ENCODE measurements around the gene BRD9. TPM values are rescaled to one million over a fixed set of nuclear protein-coding genes. Genes with fewer than 3 reads are reported as not detected.
"Not testable (repeated sequence)": the region's sequence is repeated elsewhere in the genome, so short reads cannot be mapped to it uniquely, and the experiment has no call there.

BRD9 gene
- total RNA-seq, 1 donor from 2014 or later = 53.0 TPM

- Mint-ChIP-seq H3K36me3 (ENCODE audit: low read depth, unreplicated experiment) (no peaks in the 10 kb centered on the region), H3K4me1 (ENCODE audit: unreplicated experiment) (peaks cover 5% of the 10 kb centered on the region), H3K27me3 (ENCODE audit: unreplicated experiment) (peaks cover 4% of the 10 kb centered on the region), H3K27ac (ENCODE audit: unreplicated experiment) (no peak overlapping the region), H3K4me3 (ENCODE audit: unreplicated experiment) (no peak overlapping the region), H3K9me3 (ENCODE audit: unreplicated experiment) (peaks cover 5% of the 10 kb centered on the region)
- DNase-seq (ENCODE audit: low spot score) = no peak
- TF ChIP-seq CTCF (IDR thresholded peaks at IDR 0.05; ENCODE audit: unreplicated experiment) = no peak
These were observed 43.0 kb upstream of the BRD9 start for GRCh38 chr5:935510-936084.

GRCh38 chr5:934381-934967, 41.9 kb upstream of the BRD9 start:
- not testable (repeated sequence) for H3K27me3 Mint-ChIP-seq (ENCODE audit: unreplicated experiment); H3K36me3 Mint-ChIP-seq (ENCODE audit: low read depth, unreplicated experiment); DNase-seq (ENCODE audit: low spot score); H3K4me3 Mint-ChIP-seq (ENCODE audit: unreplicated experiment); H3K9me3 Mint-ChIP-seq (ENCODE audit: unreplicated experiment); H3K27ac Mint-ChIP-seq (ENCODE audit: unreplicated experiment); H3K4me1 Mint-ChIP-seq (ENCODE audit: unreplicated experiment)

- H3K36me3 Mint-ChIP-seq (ENCODE audit: low read depth, unreplicated experiment) = not testable (repeated sequence)
These were observed 41.4 kb upstream of the BRD9 start for GRCh38 chr5:933951-934350.

GRCh38 chr5:933251-933861, 40.8 kb upstream of the BRD9 start:
- Mint-ChIP-seq H3K4me3 (ENCODE audit: unreplicated experiment) (no peak overlapping the region), H3K9me3 (ENCODE audit: unreplicated experiment) (peaks cover 5% of the 10 kb centered on the region), H3K27me3 (ENCODE audit: unreplicated experiment) (peaks cover 3% of the 10 kb centered on the region), H3K27ac (ENCODE audit: unreplicated experiment) (no peak overlapping the region), H3K4me1 (ENCODE audit: unreplicated experiment) (peaks cover 5% of the 10 kb centered on the region), H3K36me3 (ENCODE audit: low read depth, unreplicated experiment) (no peaks in the 10 kb centered on the region)
- no peak for DNase-seq (ENCODE audit: low spot score)
- no peak for TF ChIP-seq CTCF (IDR thresholded peaks at IDR 0.05; ENCODE audit: unreplicated experiment)

More at GRCh38 chr5:933951-934350, 41.4 kb upstream of the BRD9 start:
- not testable (repeated sequence) for H3K4me3 Mint-ChIP-seq (ENCODE audit: unreplicated experiment); H3K27me3 Mint-ChIP-seq (ENCODE audit: unreplicated experiment); H3K27ac Mint-ChIP-seq (ENCODE audit: unreplicated experiment); DNase-seq (ENCODE audit: low spot score); H3K4me1 Mint-ChIP-seq (ENCODE audit: unreplicated experiment); H3K9me3 Mint-ChIP-seq (ENCODE audit: unreplicated experiment)

GRCh38 chr5:932628-933250, 40.1 kb upstream of the BRD9 start:
- Mint-ChIP-seq H3K9me3 (ENCODE audit: unreplicated experiment) (peaks cover 5% of the 10 kb centered on the region), H3K27ac (ENCODE audit: unreplicated experiment) (no peak overlapping the region), H3K36me3 (ENCODE audit: low read depth, unreplicated experiment) (no peaks in the 10 kb centered on the region), H3K27me3 (ENCODE audit: unreplicated experiment) (peaks cover 4% of the 10 kb centered on the region), H3K4me1 (ENCODE audit: unreplicated experiment) (peaks cover 5% of the 10 kb centered on the region), H3K4me3 (ENCODE audit: unreplicated experiment) (no peak overlapping the region)
- no peak for TF ChIP-seq CTCF (IDR thresholded peaks at IDR 0.05; ENCODE audit: unreplicated experiment)
- no peak for DNase-seq (ENCODE audit: low spot score)
